ENCODE measurements around the gene IQGAP3.

GRCh38 chr1:156615946-156616345, 43.6 kb upstream of the IQGAP3 start:
- TF ChIP-seq POLR2A (IDR thresholded peaks at IDR 0.05) = no peak
- no peak for TF ChIP-seq CTCF (IDR thresholded peaks at IDR 0.05)

Measured in uterus (tissue), 2 donors.